K562 (cell line): ENCODE results near the gene RACGAP1. TPM values are rescaled to one million over a fixed set of nuclear protein-coding genes. Genes with fewer than 3 reads are reported as not detected.

Experiments used
- CCAR2 ChIP-seq: fragments of 200-400 bp; formaldehyde crosslinking; IDR thresholded peaks from 2 replicates; pipeline ENCODE4 v1.6.1; 2017; ENCODE audit warnings: mild to moderate bottlenecking, low read depth, low read length
- E2F6 ChIP-seq, 2 experiments: IDR thresholded peaks; 2 replicates each; pipeline ENCODE4 v1.6.1; 2011; ENCODE audit warnings: borderline replicate concordance in 1 of 2, control low read depth in 1 of 2, low read depth in 1 of 2, low read length in 1 of 2, mild to moderate bottlenecking in 1 of 2, mixed read lengths in 1 of 2, moderate library complexity in 1 of 2; ENCODE audit not compliant: insufficient read depth in 1 of 2, insufficient read length in 1 of 2, poor library complexity in 1 of 2, severe bottlenecking in 1 of 2; ENCODE audit errors: extremely low read depth in 1 of 2
- EP300 ChIP-seq: IDR thresholded peaks from 2 replicates; pipeline ENCODE4 v1.6.1; 2012; ENCODE audit warnings: low read length, improper control_type of control experiment
- EP400 ChIP-seq: fragments of 450-650 bp; IDR thresholded peaks from 2 replicates; pipeline ENCODE4 v1.6.1; 2017; ENCODE audit warnings: antibody characterized with exemption, mild to moderate bottlenecking, moderate library complexity
- FOXK2 ChIP-seq, 2 experiments: fragments of 450-650 bp; IDR thresholded peaks in 1 of 2; conservative IDR thresholded peaks in 1 of 2; 2 replicates each; pipeline ENCODE4 v1.6.1; 2016; ENCODE audit warnings: low read depth in 2 of 2, mild to moderate bottlenecking in 1 of 2
- GTF2F1 ChIP-seq: IDR thresholded peaks from 2 replicates; pipeline ENCODE4 v1.6.1; 2011; ENCODE audit warnings: low read depth, low read length, improper control_type of control experiment
- KHSRP ChIP-seq: fragments of 450-650 bp; IDR thresholded peaks from 2 replicates; pipeline ENCODE4 v1.6.1; 2017
- KLF6 ChIP-seq: fragments of 250-450 bp; sonication (Bioruptor Pico); IDR thresholded peaks from 2 replicates; pipeline ENCODE4 v1.4.0; 2020; ENCODE audit warnings: mild to moderate bottlenecking, moderate library complexity, borderline replicate concordance
- MAFF ChIP-seq: IDR thresholded peaks from 2 replicates; pipeline ENCODE4 v1.6.1; 2012; ENCODE audit warnings: low read length, improper control_type of control experiment
- MAX ChIP-seq: sonication (generic); formaldehyde crosslinking; IDR thresholded peaks from 2 replicates; pipeline ENCODE4 v1.9.0; 2022; ENCODE audit warnings: mild to moderate bottlenecking, missing genetic modification reagents
- NFIX ChIP-seq: fragments of 250-450 bp; sonication (Bioruptor Pico); IDR thresholded peaks from 2 replicates; pipeline ENCODE4 v1.4.0; 2020; ENCODE audit warnings: low read depth, mild to moderate bottlenecking, moderate library complexity
- PHTF2 ChIP-seq: fragments of 250-450 bp; sonication (Bioruptor Pico); IDR thresholded peaks from 2 replicates; pipeline ENCODE4 v1.5.0; 2021; ENCODE audit warnings: mild to moderate bottlenecking
- POLR2H ChIP-seq: IDR thresholded peaks from 2 replicates; pipeline ENCODE4 v1.6.1; 2016; ENCODE audit warnings: missing genetic modification characterization, low read depth, mild to moderate bottlenecking, control low read depth, missing compliant biosample characterization, moderate library complexity
- POU5F1 ChIP-seq: fragments of 150-350 bp; IDR thresholded peaks from 2 replicates; pipeline ENCODE4 v1.6.1; 2014; ENCODE audit warnings: borderline replicate concordance, low read length, low read depth, mild to moderate bottlenecking; ENCODE audit not compliant: partially characterized antibody
- PYGO2 ChIP-seq: fragments of 450-650 bp; IDR thresholded peaks from 2 replicates; pipeline ENCODE4 v1.6.1; 2016; ENCODE audit warnings: mild to moderate bottlenecking, missing genetic modification characterization, moderate library complexity, missing compliant biosample characterization
- SMARCA4 ChIP-seq: fragments of 450-650 bp; IDR thresholded peaks from 2 replicates; pipeline ENCODE4 v1.6.1; 2016
- TARDBP ChIP-seq: fragments of 450-650 bp; IDR thresholded peaks from 2 replicates; pipeline ENCODE4 v1.6.1; 2016
- TRIM24 ChIP-seq, 2 experiments: fragments of 450-650 bp; IDR thresholded peaks; 2 replicates each; pipeline ENCODE4 v1.6.1; 2016
- ZBTB7A ChIP-seq: IDR thresholded peaks from 2 replicates; pipeline ENCODE4 v1.6.1; 2011; ENCODE audit warnings: low read depth, mild to moderate bottlenecking, low read length, moderate library complexity, borderline replicate concordance; ENCODE audit not compliant: control insufficient read depth
- polyA plus RNA-seq, 8 experiments: library from polyadenylated mRNA; depleted of rRNA in 4 of 8; stranded (reverse) in 5 of 8; unstranded in 3 of 8; fragments of >200 nt; fragmentation: Nextera tagmentation in 2 of 8; fragmentation: Illumina TruSeq in 1 of 8; extraction: Ambion mirVana in 2 of 8; extraction: Trizol in 1 of 8; gene quantifications; 2 replicates each; pipeline versions ENCODE4 v1.2.1 to v1.2.3, GENCODE V29; 2011 to 2014; ENCODE audit warnings: inconsistent platforms in 1 of 8, missing spikeins in 1 of 8
- total RNA-seq, 7 experiments: library from RNA; depleted of rRNA in 6 of 7; stranded (reverse); fragments of >200 nt in 6 of 7; fragmentation: Illumina TruSeq in 2 of 7; extraction: Trizol in 2 of 7; gene quantifications; 2 replicates each; pipeline versions ENCODE4 v1.2.1 to v1.2.3, GENCODE V29; 2011 to 2021; ENCODE audit warnings: low replicate concordance in 1 of 7
- TF ChIP-seq, protein P1 (sequence below): fragments of 250-450 bp; sonication (Bioruptor Pico); IDR thresholded peaks from 2 replicates; pipeline ENCODE4 v1.8.0; 2021; ENCODE audit warnings: borderline replicate concordance, mild to moderate bottlenecking, moderate library complexity; ENCODE audit not compliant: poor library complexity, severe bottlenecking
- TF ChIP-seq, protein P2 (sequence below): sonication (generic); formaldehyde crosslinking; IDR thresholded peaks from 2 replicates; pipeline ENCODE4 v1.8.0; 2022; ENCODE audit warnings: mild to moderate bottlenecking, missing genetic modification reagents
- TF ChIP-seq, protein P3 (sequence below): sonication (generic); formaldehyde crosslinking; IDR thresholded peaks from 2 replicates; pipeline ENCODE4 v1.5.0; 2020; ENCODE audit warnings: missing genetic modification reagents

Gene RACGAP1
- total and polyA plus RNA-seq, 9 of the 15 experiments (the other 6 are each of a cell fraction or from before 2014, with no cell fraction given) = 56.4 to 92.9 (median 71.8) TPM

GRCh38 chr12:50050410-50051098 is 25.3 kb upstream of the RACGAP1 start (continued):
- TF ChIP-seq FOXK2 (conservative IDR thresholded peaks at IDR 0.05 in 1 of 2, IDR thresholded peaks at IDR 0.05 in 1 of 2; ENCODE audit: low read depth in 2 of 2) (peak; percentile 46 to 50; a peak in 1 of 4 replicates), MAX (CRISPR knock-in tag) (peak; percentile 39), PHTF2 (CRISPR knock-in tag) (no peak), MAFF (no peak), NFIX (CRISPR knock-in tag) (no peak), EP400 (peak; percentile 57), TRIM24 (IDR thresholded peaks at IDR 0.05) (peak; percentile 75 to 87), KLF6 (CRISPR knock-in tag) (peak; percentile 76; the same call in 1 of the 2 replicates), KHSRP (peak; percentile 46; the same call in 1 of the 2 replicates), EP300 (peak; percentile 96), POU5F1 (no peak), TARDBP (peak; percentile 96; the same call in 1 of the 2 replicates), SMARCA4 (peak; percentile 89), ZBTB7A (peak; percentile 87), POLR2H (no peak), GTF2F1 (no peak), PYGO2 (tag) (no peak), E2F6 (IDR thresholded peaks at IDR 0.05; ENCODE audit: borderline replicate concordance in 1 of 2, extremely low read depth in 1 of 2, insufficient read depth in 1 of 2, insufficient read length in 1 of 2, low read depth in 1 of 2, low read length in 1 of 2, poor library complexity in 1 of 2, severe bottlenecking in 1 of 2) (no peak), CCAR2 (no peak)
- TF ChIP-seq, protein P1, sequence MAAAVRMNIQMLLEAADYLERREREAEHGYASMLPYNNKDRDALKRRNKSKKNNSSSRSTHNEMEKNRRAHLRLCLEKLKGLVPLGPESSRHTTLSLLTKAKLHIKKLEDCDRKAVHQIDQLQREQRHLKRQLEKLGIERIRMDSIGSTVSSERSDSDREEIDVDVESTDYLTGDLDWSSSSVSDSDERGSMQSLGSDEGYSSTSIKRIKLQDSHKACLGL (CRISPR knock-in tag) = no peak
- TF ChIP-seq, protein P2, sequence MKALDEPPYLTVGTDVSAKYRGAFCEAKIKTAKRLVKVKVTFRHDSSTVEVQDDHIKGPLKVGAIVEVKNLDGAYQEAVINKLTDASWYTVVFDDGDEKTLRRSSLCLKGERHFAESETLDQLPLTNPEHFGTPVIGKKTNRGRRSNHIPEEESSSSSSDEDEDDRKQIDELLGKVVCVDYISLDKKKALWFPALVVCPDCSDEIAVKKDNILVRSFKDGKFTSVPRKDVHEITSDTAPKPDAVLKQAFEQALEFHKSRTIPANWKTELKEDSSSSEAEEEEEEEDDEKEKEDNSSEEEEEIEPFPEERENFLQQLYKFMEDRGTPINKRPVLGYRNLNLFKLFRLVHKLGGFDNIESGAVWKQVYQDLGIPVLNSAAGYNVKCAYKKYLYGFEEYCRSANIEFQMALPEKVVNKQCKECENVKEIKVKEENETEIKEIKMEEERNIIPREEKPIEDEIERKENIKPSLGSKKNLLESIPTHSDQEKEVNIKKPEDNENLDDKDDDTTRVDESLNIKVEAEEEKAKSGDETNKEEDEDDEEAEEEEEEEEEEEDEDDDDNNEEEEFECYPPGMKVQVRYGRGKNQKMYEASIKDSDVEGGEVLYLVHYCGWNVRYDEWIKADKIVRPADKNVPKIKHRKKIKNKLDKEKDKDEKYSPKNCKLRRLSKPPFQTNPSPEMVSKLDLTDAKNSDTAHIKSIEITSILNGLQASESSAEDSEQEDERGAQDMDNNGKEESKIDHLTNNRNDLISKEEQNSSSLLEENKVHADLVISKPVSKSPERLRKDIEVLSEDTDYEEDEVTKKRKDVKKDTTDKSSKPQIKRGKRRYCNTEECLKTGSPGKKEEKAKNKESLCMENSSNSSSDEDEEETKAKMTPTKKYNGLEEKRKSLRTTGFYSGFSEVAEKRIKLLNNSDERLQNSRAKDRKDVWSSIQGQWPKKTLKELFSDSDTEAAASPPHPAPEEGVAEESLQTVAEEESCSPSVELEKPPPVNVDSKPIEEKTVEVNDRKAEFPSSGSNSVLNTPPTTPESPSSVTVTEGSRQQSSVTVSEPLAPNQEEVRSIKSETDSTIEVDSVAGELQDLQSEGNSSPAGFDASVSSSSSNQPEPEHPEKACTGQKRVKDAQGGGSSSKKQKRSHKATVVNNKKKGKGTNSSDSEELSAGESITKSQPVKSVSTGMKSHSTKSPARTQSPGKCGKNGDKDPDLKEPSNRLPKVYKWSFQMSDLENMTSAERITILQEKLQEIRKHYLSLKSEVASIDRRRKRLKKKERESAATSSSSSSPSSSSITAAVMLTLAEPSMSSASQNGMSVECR (CRISPR knock-in tag) = no peak
- TF ChIP-seq, protein P3, sequence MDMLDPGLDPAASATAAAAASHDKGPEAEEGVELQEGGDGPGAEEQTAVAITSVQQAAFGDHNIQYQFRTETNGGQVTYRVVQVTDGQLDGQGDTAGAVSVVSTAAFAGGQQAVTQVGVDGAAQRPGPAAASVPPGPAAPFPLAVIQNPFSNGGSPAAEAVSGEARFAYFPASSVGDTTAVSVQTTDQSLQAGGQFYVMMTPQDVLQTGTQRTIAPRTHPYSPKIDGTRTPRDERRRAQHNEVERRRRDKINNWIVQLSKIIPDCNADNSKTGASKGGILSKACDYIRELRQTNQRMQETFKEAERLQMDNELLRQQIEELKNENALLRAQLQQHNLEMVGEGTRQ (CRISPR knock-in tag) = no peak
